ENCODE data around the gene DAZAP2.
"Not testable (repeated sequence)": the region's sequence is repeated elsewhere in the genome, so short reads cannot be mapped to it uniquely, and the experiment has no call there.

DAZAP2 gene

DNA sequence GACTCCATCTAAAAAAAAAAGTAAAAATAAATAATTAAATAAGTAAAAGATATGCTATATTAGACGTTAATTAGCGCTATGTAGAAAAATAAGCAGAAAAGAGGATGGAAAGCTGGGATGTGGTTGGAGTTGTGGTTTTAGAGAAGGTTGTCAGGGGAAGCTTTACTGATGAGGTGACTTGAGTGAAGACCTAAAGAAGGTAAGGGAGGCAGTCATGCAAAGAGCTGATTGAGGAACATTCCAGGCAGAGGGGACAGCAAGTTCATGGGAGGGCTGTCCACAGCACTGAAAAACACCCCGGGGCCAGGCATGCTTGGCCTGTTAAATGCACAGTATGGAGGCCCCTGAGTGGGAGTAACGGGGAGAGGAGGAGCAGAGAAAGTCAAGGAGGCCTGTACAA lies 15.9 kb downstream of the DAZAP2 start:
- DNase-seq = no peak

DNA sequence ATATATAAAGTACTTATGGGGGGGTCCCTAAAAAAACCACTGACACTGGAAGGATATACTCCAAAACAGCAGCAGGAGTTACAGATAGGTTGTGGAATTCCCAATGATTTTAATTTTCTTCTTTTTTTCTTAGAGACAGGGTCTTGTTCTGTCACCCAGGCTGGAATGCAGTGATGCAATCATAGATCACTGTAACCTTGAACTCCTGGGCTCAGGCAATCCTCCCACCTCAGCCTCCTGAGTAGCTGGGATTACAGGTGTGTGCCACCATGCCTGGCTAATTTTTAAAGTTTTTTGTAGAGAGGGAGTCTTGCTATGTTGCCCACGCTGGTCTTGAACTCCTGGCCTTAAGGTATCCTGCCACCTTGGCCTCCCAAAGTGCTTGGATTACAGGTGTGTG lies 21.0 kb downstream of the DAZAP2 start:
- DNase-seq = not testable (repeated sequence)

DNA sequence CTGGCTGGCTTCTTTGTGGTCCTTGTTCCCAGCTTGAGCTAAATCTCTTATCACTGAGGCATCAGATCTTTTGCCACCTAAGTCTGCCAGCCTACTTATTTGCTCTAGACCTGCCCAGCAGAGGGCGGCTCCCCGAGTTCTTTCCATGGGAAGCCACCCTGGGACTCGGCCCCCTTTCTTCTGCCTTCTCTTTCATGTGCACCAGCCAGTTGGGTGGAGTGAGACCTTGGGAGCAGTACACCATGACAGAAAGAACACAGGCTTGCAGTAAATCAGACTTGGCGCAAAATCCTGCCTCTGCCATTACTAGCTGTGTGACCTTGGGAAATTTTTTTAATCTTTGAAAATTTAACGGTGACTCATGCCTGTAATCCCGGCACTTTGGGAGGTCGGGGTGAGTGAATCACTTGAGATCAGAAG lies 24.1 kb downstream of the DAZAP2 start:
- DNase-seq = peak; percentile 49 to 56

DNA sequence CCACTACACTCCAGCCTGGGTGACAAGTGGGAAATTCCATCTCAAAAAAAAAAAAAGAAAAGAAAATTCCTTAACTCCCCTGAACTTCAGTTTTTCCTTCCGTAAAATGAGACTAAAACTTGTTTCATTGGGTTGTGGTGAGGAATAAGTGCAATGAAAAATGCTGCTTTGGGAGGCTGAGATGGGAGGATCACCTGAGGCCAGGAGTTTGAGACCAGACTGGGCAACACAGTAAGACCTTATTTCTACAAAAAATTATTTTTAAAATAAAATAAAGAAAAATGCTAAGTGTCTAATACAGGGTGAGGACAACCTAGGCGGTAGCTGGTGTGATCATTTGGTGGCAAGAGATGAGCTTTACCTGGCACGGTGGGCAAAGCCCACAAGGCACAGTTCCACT lies 24.7 kb downstream of the DAZAP2 start:
- DNase-seq = no peak

DNA sequence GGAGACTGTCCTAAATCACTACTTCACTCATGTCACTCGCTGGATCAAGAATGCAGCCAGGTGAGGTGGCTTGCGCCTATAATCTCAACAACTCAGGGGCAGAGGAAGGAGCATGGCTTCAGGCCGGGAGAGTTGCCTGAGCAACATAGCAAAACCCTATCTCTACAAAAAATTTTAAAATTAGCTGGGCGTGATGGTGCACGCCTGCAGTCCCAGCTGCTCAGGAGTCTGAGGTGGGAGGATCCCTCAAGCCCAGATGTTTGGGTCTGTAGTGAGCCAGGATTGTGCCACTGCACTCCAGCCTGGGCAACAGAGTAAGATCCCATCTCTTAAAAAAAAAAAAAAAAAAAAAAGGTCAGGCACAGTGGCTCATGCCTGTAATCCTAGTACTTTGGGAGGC lies 25.7 kb downstream of the DAZAP2 start:
- no peak for DNase-seq

DNA sequence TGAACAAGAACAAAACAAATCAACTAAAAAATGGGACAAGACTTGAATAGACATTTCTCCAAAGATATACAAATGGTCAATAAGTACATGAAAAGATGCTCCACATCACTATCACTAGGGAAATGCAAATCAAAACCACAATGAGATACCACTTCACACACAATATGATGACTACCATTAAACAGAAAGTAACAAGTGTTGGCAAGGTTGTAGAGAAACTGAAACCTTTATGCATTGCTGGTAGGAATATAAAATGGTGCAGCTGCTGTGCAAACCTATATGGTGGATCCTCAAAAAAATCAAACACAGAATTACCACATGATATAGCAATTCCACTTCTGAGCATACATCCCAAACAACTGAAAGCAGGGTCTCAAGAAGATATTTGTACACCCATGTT lies 26.4 kb downstream of the DAZAP2 start:
- DNase-seq = no peak

DNA sequence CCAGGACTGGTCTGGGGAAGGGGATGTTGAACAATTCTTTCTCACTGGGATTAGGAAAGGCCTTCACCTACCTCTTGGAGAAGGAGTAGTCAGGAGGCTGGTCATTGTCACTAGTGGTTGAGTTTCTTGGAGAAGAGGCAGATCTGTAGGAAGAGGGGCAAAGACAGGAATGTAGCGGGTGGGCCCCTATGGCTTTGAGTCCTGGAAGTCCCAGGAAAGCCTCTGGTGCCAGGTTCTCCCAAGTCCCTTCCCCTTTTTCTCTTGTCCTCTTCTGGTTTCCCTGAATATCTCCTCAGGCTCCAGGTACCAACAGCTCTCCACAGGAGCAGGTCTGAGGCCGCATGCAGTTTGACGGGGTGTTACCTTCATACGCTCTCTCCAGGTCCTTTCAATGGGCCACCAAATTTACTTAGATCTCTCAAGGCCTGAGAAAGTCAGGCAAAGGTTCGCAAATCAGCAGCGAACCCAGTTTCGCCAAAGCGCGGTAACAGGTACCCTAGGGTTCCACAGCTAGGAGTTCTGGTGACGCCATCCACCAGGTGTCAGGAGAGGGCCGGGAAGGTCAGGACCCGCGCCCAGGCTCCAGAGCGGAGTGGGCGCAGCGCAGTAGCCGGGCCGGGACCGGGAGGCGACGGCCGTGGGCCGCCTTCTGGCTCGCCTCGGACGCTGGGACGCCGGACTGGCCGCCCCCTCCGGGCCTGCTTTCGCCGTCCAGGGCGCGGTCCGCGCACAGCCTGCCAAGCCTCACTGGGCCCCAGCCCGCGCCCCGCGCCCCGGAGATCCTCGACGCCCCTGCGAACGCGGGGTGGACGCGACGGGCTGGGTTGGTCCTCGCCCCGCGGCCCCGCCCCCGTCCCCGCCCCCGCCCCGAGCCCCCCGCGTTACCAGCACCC lies 30.8 kb downstream of the DAZAP2 start:
- no peak for DNase-seq

DNA sequence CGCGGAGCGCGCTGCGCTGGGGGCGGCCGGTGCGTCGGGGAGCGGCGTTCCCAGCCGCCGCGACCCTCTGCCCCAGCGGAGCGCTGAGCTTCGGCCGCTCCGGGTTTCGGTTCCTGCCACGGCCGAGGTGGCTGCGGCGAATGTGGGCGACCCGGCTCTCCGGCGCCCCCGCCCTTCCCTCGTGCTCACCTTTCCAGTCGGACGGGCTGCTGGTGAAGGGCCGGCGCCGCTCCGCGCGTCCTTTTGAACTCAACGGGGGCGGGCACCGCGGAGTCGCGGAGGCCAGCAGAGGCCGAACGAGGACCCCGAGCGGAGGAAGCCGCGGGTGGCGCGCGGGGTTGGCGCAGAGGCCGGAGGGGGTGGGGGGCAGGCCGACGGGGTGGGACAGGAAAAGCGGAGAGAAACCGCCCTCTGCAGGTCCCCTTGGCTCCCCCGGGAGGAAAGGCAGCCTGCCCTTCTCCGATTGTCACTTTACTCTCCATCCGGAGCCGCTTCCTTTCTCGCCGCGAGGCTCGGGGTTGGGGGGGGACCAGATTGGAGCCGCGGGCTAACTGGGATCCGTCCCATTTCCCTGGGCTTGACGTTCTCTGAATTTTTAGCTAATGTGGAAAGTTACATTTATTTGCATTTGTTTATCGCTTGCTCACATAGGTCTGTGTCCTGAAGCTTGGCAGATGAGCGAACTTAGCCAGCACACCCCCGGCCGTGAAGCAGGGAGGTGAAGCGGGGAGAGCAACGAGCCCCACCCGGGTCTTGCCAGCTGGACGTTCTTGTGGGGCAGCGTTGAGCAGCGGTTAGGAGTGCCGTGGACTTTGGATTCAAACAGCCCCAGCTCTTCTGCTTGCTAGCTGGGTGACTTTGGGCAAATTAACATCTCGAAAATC lies 31.7 kb downstream of the DAZAP2 start, which contains the start of gene SMAGP:
Gene SMAGP, minus strand, starts transcription at position 349 of the 884 bp plus-strand sequence. CDS start 1,137 bp downstream, outside the sequence.
- no peak for DNase-seq

DNA sequence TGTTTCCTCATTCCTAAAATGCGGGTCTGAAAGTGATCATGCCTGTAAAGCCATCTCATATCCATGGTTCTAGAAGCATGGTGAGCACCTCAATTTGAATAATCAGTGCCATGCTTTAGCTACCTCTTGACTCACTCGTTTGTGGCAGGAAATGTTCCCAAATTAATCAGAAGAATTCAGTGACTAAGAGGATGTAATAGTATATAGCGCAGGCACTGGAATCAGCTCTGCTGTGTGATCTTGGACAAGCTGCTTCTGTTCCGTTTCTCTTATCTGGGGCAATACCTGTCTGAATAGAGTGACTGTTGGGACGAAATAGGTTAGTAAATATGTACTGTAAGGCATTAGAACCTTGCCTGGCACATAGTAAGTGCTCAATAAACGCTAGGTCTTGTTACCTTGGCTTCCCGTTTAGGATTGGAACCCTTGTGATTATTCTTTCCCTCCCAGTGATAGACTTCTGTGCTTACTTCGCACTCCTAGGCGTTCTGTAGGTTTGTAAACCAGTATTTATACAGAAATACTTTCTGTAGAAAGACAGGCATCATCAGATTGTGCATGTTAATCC lies 32.4 kb downstream of the DAZAP2 start:
- peak in 1 of 2 donors; percentile 18 for DNase-seq

DNA sequence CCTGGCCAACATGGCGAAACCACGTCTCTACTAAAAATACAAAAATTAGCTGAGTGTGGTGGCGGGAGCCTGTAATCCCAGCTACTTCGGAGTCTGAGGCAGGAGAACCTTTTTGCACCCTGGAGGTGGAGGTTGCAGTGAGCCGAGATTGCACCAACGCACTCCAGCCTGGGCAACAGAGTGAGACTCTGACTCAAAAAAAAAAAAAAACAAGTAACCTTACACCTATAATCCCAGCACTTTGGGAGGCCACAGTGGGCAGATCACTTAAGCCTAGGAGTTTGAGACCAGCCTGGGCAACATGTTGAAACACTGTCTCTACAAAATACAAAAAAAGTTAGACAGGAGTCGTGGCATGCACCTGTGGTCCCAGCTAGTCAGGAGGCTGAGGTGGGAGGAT lies 34.2 kb downstream of the DAZAP2 start:
- not testable (repeated sequence) for DNase-seq

DNA sequence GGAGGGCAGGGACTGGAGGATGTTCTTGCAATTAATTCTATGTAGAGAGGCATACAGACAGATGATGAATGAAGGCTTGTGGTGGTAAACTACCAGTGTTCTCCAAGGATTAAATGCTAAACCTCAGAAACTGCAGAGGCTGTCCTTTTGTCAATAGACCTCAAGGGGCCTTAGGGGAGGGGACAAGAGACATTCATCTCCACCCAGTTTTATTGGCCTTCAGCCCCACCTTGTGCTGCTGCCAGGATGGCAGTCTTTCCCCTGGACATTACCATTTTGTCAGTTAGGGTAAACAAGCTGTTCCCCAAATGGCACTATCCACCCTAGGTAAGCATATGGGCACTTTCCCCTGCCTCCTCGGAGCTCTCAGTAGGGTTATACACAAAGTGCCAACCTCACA lies 36.5 kb downstream of the DAZAP2 start:
- DNase-seq = no peak

DNA sequence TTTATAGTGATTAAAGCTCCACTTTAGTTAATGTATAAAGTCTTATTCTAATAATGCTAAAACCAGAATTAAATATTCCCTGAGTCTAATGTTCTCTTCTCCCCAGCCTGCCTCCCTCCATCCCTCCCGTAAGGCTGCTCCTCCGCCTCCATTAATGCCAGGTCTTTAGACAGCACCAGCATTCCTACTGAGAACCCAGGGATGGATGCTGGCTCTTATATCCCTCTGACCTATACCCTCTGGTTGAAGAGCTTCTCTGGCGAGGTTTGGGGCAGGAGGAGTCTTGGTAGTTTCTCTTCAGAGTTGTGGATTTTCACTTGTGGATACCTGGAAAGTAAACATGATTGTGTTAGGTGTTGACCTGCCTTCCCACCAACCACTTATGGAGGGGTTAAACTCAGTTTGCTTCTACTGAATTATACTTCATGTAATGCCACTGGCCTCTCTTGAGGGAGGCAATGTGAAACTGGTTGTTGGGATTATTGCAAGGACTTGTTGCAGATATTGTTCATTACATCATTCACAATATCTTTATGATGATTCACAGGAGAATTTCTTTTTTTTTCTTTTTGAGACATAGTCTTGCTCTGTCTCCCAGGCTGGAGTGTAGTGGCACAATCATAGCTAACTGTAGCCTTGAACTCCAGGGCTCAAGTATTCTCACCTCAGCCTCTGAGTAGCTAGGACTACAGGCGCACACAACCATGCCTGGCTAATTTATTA lies 42.7 kb downstream of the DAZAP2 start:
- no peak for DNase-seq

DNA sequence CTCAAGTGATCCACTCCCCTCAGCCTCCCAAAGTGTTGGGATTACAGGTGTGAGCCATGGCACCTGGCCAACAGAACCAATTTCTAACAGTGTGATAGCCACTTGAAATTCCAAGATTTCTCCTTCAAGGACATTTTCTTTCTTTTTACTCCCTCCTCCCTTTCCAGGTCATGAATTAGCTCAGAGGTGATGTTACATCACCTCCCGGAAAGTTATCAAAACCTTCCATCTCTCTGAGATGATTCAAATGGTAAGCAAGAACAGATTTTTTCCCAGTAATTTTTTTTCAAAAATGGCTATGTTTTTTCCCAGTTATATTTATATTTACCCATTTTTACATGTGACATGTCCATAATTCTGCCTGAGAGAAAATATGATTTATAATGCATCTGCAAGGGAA lies 47.2 kb downstream of the DAZAP2 start:
- DNase-seq = no peak

DNA sequence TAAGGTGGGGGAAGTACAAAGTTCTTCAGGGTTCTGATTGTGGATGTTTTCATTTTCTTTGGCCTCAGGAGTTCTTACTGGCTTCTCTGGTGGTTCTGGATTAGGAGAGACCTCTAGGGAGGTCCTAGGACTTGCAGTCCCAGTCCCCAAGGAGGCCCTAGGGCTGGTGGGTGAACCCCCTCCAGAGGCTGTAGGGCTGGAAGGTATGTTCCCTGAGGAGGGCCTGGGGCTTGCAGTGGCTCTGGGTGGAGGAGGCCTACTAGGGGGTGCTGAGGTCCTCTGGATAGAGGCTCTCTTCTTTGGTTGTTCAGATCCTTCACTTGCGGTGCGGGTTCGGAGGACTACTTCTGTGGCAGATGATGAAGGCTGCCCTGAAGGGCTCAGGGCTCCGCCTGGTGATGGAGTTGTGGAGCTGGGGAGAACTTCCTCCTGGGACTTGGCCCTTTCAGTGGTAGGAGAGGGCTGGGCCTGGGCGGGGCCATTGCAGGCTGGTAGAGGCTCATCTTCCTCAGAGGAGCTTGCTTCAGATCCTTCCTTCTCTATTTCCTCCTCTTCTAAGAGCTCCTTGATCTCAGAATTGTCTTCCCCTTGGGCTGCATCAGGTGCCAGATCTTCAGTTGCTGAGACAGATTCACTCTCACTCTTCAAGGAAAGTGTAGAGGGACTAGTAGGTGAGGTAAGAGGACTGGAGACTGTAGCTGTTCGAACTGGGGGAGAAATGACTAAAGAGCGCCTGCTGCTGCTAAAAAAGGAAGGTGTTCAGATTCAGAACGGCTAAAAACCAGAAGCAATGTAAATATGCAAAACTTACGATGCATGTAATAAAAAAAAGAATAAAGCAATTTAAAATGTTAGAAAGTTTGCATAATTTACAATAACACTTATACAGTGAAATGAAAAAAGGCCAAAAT lies 53.2 kb downstream of the DAZAP2 start:
- DNase-seq = peak; percentile 73 to 78
